Fibroblast of skin of right quadriceps (primary cell): ENCODE results near the gene DSCAML1.
A peak's percentile ranks its signal among the peaks of the same experiment; 100 is the strongest.

Source experiments
- DNase-seq: peaks from one replicate; pipeline ENCODE4 v3.0.0-alpha.2; 2013

Gene DSCAML1

GRCh38 chr11:117535201-117535849 lies 261.7 kb downstream of the DSCAML1 start:
- DNase-seq, result no peak

GRCh38 chr11:117532568-117532967 lies 264.4 kb downstream of the DSCAML1 start:
- no peak for DNase-seq

GRCh38 chr11:117529816-117530215 lies 267.2 kb downstream of the DSCAML1 start:
- DNase-seq, result no peak

- DNase-seq, result no peak
Observed at GRCh38 chr11:117528097-117528721, 268.8 kb downstream of the DSCAML1 start.

- no peak for DNase-seq
Observed at GRCh38 chr11:117527271-117527670, 269.7 kb downstream of the DSCAML1 start.

- DNase-seq, result no peak
Observed at GRCh38 chr11:117525866-117526542, 271.0 kb downstream of the DSCAML1 start.

GRCh38 chr11:117524468-117525183 lies 272.4 kb downstream of the DSCAML1 start:
- DNase-seq, result no peak

GRCh38 chr11:117523680-117524079 lies 273.3 kb downstream of the DSCAML1 start:
- DNase-seq, result peak; percentile 47

GRCh38 chr11:117521974-117522373 lies 275.0 kb downstream of the DSCAML1 start:
- DNase-seq, result no peak

GRCh38 chr11:117520966-117521365 lies 276.1 kb downstream of the DSCAML1 start:
- no peak for DNase-seq

GRCh38 chr11:117520201-117520600 lies 276.8 kb downstream of the DSCAML1 start:
- DNase-seq, result no peak

- DNase-seq, result no peak
Observed at GRCh38 chr11:117519590-117519989, 277.4 kb downstream of the DSCAML1 start.

- no peak for DNase-seq
Observed at GRCh38 chr11:117519170-117519569, 277.8 kb downstream of the DSCAML1 start.

GRCh38 chr11:117518455-117518854 lies 278.6 kb downstream of the DSCAML1 start:
- no peak for DNase-seq

GRCh38 chr11:117517097-117517496 lies 279.9 kb downstream of the DSCAML1 start:
- DNase-seq, result no peak

GRCh38 chr11:117515892-117516787 lies 280.9 kb downstream of the DSCAML1 start:
- DNase-seq, result no peak

GRCh38 chr11:117514256-117514655 lies 282.8 kb downstream of the DSCAML1 start:
- DNase-seq, result no peak

- DNase-seq, result no peak
Observed at GRCh38 chr11:117513666-117514065, 283.4 kb downstream of the DSCAML1 start.

- no peak for DNase-seq
Observed at GRCh38 chr11:117511931-117512539, 285.0 kb downstream of the DSCAML1 start.

- DNase-seq, result no peak
Observed at GRCh38 chr11:117511483-117511930, 285.5 kb downstream of the DSCAML1 start.

GRCh38 chr11:117510646-117511045 lies 286.4 kb downstream of the DSCAML1 start:
- no peak for DNase-seq

GRCh38 chr11:117509543-117509942 lies 287.5 kb downstream of the DSCAML1 start:
- no peak for DNase-seq
